GF-D8 (cell line): ENCODE data around the gene SH3BP4.
"Not testable (repeated sequence)": the region's sequence is repeated elsewhere in the genome, so short reads cannot be mapped to it uniquely, and the experiment has no call there.

Experiments used
- DNase-seq: peaks from one replicate; lab custom pipeline; 2025; lab: John Stamatoyannopoulos, UW

SH3BP4 gene

DNA sequence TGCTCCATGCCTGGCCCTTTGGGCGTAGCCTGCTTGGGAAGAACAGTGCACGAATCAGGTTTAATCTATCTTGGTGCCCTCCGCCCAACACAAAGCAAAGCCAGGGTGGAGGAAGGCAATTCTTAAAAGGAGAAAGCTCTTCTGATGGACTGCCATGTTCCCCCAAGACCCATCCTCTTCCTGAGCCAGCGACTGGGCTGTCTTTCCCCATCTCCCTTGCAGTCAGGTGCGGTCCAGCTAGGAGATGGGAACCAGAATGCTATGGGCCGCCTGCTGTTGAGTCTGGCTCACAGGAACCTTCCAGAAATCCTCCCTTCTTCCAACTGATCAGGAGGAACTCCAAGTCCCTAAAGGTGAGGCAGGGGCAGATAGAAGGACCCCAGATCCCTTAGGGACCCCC lies 105.0 kb downstream of the SH3BP4 start:
- DNase-seq, result no peak

DNA sequence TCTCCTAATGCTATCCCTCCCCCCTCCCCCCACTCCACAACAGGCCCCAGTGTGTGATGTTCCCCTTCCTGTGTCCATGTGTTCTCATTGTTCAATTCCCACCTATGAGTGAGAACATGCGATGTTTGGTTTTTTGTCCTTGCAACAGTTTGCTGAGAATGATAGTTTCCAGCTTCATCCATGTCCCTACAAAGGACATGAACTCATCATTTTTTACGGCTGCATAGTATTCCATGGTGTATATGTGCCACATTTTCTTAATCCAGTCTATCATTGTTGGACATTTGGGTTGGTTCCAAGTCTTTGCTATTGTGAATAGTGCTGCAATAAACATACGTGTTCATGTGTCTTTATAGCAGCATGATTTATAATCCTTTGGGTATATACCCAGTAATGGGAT lies 105.8 kb downstream of the SH3BP4 start:
- not testable (repeated sequence) for DNase-seq

DNA sequence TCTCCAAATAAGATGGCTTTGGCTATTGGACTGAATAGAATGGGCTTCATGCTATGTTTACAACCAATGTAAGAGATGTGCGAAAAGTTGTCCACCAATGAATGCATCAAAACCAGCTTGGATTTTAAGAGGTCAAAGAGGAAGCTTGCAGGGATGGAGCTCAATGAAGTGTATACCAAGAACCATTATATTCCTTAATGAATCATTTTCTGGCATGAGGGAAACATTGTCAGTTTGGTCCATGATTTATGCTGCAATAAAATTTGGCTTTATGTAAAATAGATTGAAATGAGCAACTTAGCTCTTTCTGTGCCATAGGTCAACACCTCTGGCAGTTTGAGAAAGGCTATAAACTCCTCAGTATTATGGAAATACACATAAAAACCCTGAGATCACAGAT lies 107.3 kb downstream of the SH3BP4 start:
- no peak for DNase-seq

DNA sequence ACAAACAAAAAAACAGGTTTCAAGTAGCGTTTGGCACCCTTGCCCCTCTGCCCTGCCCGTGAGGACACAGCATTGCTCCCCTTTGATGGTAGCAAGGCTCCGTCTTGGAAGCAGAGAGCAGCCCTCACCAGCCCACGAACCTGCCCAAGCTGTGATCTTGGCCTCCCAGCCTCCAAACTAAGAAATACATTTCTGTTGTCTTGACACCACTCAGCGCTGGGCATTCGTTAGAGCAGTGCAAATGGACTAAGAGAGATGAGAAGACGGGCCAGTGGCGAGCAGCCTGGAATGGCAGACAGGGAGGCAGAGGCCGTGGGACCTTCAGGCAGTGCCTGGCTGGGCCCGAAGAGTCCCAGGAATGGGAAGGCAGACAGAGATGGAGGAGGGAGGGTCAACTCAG lies 109.8 kb downstream of the SH3BP4 start:
- DNase-seq, result no peak

DNA sequence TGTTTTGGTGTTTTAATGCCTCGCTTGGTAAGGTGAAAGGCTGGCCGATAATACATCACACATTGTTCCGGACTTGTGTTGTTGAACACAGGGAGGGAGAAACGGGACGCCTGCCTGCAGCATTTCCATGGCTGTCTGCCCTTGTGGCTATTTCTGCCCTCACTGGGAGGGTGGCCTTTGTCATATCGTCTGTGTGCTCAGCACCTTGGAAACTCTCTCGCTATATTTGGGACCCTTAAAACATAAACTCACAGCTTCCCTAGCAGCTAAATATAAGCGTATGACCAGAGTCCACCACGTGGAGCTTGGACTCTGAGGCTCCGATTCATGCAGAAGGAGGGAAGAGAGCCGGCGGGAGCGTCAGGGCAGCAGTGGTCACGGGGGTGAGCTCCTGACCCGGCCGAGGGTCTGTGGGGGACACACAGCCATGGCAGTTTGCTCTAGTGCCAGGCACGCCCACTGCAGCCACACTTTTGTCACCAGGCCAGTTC lies 111.7 kb downstream of the SH3BP4 start:
- no peak for DNase-seq

DNA sequence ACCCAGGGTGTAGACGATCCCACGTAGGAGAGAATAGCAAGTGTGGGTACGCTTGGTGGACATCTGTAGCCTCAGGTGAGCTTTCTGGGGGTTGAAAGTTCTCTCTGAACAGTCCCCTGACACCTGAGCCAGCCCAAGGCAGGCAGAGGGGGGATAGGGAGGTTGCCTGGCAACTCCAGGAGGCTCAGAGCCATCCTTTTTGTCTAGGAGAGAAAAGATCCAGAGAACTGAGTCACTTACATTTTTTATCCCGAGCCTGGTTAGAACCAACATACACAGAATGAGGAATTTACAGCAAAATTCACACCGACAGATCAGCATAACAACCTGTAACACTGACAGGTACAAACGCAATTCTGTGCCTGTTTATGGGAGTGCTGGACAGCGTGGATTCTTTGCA lies 113.2 kb downstream of the SH3BP4 start:
- no peak for DNase-seq

DNA sequence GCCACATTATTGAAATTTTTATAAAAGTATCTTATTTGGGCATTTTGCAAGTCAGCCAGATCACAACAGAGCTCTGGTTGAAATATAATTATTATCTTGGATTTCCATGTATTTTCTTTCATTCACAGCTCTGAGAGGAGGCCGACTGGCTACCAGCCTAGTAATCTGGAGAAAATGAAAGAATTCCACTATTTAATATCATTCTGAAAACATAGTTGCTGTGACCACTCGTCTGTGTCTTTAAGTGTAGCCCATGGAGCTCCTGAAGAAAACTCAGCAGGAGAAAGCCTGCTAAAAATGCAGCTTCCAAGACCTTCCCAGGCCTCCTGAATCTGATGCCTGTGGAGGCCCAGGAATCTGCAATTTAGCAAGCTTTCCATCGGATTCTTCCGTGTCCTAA lies 114.7 kb downstream of the SH3BP4 start:
- DNase-seq, result no peak

DNA sequence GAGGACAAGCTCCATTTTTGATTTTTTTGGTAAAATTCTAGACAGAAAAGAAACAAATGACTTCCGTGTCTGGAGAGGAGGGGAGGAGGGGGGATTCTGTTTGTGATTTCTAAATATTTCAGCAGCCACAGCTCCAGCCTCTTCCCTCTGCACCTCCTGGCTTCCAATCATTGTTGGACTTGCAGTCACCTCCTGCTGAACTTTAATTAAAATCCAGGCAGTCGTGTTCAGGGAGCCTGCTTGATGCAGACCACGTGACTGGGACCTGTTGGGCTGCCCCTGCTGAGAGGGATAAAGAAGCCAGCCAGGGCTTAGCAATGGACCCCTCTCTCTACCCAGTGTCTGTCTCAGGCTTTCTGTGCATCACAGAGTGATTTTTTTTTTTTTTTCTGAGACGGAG lies 115.1 kb downstream of the SH3BP4 start:
- DNase-seq, result no peak

DNA sequence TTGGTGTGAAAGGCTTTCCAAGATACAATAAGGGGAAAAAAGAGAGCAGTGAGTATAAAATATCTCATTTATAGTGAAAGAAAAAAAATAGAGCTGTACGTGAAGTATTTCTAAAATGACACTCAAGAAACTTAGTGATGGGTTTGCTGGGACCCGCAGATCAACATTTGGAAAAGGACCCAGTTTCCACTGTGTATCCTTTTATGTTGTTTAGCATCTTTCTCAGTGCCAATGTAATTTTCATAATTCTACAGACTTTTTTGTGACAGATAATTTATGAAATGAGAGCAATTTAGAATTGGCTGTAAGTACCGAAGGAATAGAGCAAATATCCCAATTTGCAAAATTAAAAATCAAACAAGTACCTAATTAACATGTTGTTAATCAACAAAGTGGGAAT lies 116.9 kb downstream of the SH3BP4 start:
- no peak for DNase-seq

DNA sequence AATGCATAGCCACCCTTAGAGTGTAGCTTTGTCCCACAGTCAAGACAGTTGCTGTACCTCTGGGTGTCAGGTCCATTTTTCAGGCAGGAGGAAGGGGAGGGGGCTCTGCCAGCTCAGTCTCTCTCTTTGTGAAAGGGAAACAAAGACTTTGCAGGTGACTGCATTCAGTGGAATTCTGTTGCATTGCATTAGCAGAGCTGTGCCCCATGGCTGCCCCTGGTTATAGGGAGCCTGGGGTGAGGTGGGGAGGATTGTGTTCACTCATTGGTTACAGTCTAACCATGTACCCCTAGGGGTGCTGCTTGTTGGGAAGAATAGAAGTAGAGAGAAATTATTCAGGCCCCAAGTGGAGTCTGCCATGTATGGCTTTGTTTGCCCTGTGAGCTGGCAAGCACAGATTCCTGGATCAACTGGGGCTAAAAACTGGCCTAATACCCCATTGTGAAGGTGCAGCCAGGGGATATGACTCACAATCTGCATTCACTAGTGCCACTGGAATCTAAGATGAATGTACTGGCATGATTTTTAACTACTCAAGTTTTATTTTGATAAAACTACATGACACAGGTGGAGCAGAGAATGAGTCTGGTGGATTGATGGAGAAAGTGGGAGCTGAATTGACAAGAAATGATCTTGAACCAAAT lies 118.4 kb downstream of the SH3BP4 start:
- no peak for DNase-seq

DNA sequence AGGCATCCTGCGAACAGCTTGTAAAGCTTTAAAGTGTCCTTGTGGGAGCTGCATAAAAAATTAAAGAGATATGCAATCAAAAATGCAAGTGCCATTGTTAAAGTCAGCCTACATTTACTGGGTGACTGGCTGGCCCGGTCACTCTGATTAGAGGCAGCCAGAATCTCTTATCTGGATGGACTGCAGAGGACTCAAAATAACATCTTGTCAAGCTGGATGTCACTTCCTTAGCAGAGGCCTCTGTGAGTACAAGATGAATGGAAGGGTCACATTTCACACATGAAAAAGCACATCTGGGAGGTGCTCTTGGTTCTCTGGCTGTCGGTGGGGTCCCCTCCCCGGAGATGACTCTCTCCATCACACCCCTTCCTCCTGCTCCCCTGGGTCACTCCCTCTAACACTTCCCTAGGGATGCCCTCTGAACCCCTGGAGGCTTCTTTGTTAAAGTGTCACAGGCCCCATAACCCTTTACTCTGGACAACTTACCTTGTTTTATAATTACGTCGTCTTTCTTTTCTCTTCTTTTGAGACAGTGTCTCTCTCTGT lies 122.1 kb downstream of the SH3BP4 start:
- no peak for DNase-seq

DNA sequence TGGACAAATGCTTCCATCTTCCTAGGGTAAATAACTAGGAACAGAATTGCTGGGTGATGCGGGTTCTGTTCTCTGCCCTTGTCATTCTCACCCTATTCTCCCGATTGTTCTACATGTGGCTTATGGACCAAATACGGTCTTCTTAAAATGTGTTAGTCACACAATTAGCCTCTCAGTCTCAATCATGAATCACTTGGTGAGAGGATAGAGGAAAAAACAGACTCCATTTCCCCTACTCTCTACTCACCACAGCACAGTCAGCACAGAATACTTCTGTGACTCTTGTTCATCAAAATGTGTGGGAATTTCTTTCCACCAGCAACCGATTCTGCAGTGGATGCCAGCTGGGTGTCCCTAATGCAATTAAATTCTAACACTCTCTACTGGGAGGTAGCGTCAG lies 125.2 kb downstream of the SH3BP4 start:
- no peak for DNase-seq

DNA sequence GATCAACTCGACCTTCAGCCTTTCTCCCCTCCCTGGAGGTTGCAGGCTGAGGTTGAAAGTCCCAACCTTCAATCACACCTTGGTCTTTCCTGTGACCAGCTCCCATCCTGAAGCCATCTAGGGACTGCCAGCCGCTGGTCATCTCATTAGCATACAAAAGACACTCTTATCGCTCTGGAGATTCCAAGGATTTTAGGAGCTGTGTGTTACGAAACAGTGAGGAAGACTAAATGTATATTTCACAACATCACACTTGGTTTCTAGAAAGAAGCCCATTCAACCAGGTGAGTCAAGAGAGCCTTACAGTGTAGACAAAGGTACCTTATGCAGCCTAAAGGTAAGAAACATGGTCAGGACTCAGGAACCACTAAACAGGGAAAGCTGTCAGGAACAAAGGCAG lies 126.4 kb downstream of the SH3BP4 start:
- DNase-seq, result no peak

DNA sequence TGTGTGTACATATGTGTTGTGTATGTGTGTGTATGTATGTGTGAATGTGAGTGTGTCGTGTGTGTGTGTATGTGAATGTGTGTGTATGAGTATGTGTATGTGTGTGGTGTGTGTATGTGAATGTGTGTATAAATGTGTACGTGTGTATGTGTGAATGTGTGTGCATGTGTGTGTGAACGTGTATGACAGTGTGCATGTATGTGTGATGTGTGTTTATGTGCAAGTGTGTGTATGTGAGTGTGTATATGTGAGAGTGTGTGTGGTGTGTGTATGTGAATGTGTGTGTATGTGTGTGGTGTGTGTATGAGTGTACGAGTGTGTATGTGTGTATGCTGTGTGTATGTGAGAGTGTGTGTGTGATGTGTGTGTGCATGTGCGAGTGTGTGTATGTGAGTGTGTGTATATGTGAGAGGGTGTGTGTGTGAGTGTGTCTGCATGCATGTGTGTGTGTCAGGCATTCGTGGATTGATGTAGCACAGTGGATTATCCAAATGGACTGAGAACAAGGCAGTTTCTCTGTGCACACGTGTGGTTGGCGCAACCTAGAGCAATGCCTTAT lies 127.2 kb downstream of the SH3BP4 start:
- no peak for DNase-seq

DNA sequence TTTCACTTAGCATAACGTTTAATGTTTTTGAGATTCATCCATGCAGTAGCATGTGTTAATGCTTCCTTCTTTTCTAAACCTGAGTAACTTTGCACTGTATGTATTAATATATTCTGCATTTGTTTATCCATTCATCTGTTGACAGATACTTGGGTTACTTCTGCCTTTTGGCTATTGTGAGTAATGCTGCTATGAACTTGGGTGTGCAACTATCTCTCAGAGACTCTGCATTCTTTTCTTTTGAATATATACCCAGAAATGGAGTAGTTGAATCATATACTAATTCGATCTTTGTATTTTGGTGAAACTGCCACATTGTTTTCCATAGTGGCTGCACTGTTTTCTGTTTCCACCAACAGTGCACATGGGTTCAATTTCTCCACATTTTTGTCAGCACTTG lies 128.3 kb downstream of the SH3BP4 start:
- DNase-seq, result no peak

DNA sequence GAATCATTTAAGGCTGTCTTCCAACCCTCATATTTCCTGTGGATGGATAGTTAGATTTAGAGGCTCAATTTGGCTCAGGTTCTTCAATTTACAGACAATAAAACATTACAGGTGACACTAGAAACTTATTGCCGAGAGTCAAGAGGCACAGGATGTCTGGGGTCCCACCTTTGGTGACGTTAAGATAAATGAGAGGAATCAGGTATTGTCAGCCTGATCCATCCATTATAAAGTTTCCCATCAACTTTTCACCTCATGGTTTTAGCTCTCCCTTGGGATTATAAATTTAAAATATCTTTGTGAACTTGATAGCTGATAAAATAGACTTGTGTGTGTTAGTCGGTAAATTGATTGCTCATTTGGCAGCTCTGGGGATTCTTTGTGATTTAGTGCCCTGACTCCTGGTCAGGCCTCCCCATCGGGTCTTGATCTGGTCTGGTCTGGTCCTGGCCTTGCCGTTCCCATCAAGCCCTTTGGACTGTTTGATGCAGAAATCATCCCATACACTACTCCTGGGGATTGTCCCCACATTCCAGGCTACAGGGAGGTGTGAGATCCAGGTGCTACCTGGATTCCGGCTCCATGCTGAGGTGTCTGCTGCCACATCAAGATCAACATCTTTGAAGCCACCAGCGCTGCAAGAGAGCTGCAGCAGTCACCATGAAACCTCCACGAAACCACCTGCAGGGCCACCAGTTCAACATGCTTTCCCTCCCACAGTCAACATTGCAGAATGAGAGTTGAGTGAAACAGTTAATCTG lies 130.9 kb downstream of the SH3BP4 start:
- DNase-seq, result no peak

DNA sequence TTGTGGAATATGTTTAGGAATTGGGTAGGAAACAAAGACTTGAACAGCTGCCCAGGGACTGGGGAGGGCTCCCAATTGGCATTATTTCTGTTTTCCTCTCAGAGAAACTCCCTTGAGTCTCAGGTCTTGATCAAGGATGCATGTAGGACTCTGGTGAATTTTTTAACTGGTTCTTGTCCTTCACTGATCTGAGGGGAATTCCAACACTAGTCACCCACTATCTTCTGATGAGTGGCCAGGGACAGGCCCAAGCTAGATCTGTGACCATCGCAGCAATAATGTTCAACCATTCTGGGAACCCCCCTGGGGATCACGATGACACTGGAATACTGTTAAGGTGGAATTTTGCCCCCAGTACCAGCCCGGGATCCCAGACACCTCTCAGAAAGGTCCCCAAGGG lies 132.0 kb downstream of the SH3BP4 start:
- DNase-seq, result no peak

DNA sequence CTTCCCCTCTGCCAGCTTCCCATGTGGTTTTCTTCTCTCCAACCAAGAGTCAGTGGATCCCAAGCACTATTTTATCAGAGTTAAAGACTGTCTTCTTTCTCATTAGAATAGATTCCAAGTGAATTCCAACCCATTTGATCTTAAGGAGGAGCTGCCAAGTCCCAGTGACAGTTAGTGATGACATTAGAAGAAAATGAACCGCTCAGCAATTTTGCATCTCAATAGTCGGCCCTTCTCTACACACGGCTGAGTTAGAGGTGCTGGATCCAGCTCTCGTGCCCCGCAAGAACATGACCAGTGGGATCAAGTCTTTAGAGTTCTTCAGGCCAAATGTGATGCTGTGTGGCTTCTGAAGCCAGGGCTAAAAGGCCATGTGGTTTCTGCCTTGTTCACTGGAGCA lies 132.6 kb downstream of the SH3BP4 start:
- DNase-seq, result no peak

DNA sequence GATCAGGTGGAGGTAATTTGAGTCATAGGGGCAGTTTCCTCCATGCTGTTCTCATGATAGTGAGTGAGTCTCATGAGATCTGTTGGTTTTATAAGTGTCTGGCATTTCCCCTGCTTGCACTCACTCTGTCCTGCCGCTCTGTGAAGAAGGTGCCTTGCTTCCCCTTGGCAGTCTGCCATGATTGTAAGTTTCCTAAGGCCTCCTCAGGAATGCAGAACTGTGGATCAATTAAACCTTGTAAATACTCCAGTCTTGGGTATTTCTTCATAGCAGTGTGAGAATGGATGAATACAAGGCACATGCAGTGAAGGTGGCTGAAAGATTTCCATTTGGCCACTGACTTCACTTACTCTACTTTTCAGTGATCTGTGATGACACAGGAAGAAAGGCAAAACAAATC lies 133.7 kb downstream of the SH3BP4 start:
- no peak for DNase-seq

DNA sequence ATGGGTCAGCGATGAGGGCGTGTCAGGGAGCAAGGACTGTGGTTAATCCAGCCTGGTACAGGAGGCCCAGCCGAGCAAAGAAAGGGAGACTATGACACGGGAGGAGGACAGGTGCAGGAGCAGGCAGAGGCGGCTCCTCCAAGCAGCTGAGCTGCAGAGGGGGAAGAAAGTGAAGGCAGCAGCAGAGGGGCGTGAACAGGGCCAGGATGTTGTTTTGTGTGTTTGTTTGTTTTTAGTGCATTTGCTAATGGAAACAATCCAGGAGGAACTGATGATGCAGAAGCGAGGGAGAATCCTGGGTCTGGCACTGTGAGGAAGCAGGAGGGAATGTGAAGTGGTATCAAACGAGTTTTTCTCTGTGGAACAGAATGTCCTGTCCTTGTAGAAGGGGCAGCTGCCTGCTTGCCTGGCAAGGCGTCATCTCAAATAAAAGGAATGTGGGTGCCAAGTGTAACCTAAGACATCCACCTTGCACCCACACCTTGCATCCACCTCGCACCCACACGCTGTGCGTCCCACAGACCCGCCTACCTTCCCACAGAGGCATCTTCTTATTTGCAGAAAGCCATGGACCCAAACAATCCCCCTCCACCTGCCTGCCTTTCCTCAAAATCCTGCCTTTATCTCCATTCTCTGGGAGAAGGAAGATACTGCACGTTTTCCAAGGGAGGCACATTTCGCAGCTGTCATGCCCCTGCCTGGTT lies 134.8 kb downstream of the SH3BP4 start:
- no peak for DNase-seq

DNA sequence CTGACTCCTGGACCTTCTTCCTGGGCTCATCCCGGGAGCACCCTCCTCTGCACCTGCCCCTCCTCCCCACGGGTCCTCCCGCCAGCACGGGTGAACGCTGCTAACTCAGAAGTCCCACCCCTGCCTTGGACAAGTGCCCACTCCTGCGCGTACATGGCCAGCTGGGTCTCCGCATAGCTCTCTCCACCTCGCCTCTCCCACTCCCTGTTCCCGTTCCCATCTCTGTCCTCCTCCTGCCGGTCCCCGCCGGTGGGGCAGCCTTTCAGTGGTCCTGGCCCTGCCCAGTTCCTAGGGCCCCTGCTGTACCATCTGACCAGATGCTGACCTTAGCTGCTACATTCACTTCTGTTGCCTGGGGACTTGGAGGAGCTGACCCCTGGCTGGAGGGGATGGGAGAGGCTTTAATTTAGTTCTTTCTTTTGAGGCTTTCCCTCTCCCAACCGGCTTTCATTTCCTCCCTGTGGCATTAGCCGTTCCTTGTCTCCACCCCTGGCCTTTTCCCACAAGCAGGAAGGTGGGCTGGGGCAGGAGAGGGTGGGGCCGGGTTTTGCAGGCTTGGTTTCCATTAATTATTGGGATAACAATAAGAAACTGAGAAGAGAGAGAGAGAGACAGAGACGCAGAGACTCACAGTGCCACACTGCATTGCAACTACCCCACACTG lies 136.1 kb downstream of the SH3BP4 start:
- no peak for DNase-seq

DNA sequence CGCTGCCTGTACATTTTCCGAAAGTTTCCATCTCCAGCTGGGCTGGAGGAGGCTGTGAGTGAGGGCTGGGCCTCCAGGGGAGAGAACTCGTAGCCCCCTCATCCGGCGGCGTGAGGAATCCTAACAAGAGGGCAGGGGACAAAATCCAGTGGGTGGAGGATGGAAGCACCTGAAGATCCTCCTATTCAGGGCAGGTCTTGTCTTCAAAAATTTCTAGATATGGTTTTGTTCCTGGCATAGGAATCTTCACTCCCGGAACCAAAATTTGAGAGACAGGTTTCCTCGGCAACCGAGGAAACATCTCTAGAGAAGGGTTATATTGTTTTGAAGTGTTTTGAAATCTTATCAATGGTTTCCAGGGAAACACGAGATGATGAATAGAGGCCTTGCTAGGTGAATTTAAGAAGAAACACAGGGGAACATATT lies 136.7 kb downstream of the SH3BP4 start:
- DNase-seq, result no peak
